GM19438 (cell line): Measurements from ENCODE around the gene RBM23.
"Not testable (repeated sequence)": the region's sequence is repeated elsewhere in the genome, so short reads cannot be mapped to it uniquely, and the experiment has no call there.

Source experiments
- ATAC-seq: cut with Tn5 transposase; IDR thresholded peaks from one replicate; pipeline ENCODE4 v1.9.1; 2021; ENCODE audit warnings: low read depth; ENCODE audit not compliant: unreplicated experiment

RBM23 gene

DNA sequence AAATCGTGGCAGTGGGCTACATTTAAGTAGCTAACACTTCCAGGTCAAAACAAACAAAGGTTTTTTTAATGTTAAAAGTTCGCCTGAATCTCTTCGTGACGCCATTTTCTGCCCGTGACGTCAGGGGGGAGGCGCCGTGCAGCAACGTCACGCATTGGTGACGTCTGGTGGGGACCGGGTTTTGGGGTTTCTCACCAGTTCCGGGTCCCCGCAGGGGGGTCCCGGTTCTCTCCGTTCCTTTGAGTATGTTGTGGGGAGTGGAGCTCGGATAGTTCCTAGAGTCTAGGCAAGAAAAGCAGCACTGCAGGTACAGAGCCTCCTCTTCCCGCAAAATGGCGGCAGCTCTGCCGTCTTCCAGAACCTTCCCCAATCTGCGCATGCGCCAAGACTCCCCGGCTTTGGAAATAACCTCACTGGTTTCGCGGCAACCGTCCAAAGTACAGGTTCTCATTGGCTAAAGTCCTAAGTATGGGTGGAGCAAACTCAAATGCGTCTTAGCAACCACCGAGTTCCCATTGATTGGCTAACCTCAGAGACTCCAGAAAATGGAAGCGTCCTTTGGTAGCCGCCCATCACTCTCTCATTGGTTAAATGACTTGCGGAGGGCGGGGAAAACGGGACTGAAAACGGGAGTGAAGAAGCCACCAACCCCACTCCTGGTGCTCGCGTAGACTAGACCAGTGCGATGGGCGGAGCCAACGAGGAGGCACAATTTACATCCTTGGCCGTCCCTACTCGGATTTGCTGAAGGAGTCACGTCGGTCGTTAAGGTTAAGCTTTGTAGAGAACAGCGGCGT, at the start of gene RBM23:
TSS of gene RBM23 (minus strand) at position 346 of the 797 bp plus-strand sequence.
- ATAC-seq: peak; percentile 93

DNA sequence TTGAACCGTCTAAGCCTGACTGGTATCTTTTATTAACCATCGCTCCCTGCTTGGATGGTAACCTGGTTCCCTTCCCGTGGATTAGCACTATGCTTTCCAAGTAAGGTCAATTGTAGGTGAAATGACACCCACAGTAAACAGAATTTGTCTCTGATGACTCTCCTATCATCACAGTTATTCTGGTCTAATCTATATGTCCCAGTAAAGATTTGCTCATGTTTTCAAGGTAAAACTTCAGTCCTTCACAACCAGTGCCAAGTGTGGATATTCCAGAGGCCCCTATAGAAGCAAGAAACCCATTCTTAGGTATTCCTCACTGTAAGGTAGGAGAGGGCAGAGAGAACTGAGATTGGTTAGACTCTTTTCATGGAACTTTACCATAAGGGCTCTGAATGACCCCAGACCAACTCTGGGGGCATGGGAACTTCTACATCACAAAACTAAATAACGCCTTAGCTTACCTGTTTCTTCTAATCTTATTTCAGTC, 47.9 kb upstream of the RBM23 start:
- no peak for ATAC-seq

DNA sequence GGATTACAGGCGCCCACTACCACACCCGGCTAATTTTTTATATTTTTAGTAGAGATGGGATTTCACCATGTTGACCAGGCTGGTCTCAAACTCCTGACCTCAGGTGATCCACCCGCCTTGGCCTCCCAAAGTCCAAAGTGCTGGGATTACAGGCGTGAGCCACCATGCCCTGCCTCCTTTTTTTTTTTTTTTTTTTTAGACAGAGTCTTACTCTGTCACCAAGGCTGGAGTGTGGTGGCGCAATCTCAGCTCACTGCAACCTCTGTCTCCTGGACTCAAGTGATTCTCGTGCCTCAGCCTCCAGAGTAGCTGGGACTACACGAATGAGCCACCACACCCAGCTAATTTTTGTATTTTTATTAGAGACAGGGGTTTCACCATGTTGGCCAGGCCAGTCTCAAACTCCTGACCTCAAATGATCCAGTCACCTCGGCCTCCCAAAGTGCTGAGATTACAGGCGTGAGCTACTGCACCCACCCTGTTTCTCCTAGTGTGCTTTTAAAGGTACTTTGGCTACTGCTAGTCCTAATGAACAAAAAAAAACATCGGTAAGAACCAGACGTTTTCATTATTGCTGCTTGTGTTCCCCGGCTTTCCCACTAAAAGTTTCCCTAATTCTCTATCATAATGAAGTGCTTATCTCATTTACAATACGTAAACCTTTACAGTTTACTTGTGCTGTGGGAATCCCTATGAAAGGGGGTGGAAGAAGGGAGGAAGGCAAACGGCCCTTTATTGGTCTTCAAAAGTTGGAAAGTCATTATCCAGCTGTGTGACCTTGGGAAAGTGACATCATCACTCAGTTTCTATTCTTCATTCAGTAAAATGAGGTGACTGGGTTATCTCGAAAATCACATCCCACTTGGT, 47.2 kb upstream of the RBM23 start:
- ATAC-seq: not testable (repeated sequence)

DNA sequence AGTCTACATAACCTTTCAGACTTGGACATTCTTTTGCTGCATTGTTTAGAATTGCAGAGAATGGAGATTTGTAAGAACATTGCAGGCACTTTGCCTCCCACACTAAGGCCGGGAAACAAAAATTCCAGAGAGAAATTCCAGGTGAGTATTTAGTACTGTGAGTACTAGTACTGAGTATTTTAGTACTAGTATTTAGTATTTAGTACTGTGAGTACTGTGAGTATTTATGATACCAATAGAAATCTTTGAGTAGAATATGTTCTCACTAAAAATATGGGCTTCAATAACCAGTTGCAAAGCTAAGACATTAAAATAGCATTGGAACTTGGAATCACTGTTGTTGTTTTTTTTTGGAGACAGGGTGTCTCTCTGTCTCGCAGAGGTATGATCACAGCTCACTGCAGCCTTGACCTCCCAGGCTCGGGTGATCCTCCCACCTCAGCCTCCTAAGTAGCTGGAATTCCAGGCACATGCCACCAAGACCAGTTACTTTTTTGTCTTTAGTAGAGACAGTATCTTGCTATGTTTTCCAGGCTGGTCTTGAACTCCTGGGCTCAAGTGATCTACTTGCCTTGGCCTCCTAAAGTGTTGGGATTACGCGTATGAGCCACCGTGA, 43.2 kb upstream of the RBM23 start:
- ATAC-seq: no peak

DNA sequence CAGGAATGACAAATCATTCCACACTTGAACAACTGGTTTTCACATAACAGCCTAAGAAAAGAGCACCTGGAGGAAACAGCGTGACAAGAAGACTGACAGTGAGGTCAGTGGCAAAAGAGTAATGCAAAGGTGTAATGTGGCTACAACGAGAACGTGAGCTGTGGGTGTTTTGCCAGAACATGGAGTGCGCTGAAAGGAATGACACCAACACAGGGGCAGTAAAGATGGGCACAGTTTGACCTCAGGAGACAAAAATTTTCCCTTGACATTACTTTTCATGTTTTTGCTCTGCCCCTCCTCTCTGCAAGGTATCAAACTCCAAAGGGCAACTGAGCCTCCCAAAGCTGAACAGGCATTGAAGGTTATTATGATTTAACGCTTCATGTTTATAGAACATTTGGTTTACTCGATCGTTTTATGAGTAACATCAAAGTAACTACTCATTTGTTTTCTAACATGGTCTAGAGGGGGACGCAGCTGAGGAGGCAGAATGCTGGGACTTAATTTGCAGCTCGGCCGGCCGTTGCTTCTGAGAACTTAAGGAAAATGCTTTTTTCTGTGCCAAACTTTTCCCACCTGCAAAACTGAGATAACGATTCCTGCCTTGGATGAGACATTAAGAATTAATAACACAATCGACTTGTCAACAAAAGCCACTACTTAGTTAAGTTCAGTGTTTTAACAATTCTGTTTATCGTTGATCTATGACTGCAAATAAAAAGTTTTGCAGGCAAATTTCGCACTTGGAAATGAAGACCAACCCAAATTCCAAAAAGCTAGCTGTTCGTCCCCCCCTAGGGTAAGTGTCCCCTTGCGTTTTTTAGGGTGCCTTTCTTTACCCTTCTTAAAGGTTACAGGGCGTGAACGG, 37.0 kb upstream of the RBM23 start:
- no peak for ATAC-seq

DNA sequence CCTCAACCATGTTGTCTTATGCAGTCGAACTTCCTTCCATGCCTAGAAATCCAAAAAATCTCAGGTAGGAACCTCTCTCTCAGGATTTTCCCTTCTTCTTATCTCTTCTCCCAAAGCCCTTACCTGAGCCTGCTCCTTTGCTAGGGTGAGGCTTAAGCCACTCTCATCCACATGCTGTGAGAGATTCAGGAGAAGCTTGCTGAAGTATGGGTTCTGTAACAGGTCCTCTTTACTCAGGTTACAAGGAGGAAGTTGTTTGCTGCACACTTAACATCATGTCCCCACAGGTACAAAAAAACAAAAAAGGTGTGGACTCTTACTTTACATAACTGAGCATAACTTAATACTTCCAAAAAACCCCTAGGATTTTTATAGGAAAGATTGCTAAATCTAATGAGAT, 33.5 kb upstream of the RBM23 start:
- no peak for ATAC-seq

DNA sequence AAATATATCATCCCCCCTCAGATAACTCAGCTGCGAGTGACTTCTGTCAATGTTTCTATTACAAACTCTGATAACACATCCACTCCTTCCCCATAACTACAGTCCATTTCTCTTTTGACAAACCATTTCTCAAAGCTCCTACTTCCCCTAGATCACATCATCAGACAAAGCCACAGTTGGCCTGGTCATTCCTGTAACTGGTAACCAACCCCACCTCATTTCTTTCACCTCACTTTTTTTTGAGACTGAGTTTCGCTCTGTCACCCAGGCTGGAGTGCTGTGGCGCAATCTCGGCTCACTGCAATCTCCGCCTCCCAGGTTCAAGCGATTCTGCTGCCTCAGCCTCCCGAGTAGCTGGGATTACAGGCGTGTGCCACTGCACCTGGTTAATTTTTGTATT, 32.8 kb upstream of the RBM23 start:
- not testable (repeated sequence) for ATAC-seq

DNA sequence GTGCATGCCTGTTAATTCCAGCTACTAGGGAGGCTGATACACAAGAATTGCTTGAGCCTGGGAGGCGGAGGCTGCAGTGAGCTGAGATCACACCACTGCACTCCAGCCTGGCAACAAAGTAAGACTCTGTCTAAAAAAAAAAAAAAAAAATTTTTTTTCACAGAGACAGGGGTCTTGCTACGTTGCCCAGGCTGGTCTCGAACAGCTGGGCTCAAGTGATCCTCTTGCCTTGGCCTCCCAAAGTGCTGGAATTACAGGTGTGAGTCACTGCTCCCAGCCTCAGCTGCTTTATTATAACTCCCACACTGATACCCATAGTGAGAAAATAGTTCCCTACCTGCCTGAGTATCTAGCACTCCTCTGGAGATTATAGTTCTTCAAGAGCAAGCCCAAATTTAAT, 26.7 kb upstream of the RBM23 start:
- no peak for ATAC-seq

DNA sequence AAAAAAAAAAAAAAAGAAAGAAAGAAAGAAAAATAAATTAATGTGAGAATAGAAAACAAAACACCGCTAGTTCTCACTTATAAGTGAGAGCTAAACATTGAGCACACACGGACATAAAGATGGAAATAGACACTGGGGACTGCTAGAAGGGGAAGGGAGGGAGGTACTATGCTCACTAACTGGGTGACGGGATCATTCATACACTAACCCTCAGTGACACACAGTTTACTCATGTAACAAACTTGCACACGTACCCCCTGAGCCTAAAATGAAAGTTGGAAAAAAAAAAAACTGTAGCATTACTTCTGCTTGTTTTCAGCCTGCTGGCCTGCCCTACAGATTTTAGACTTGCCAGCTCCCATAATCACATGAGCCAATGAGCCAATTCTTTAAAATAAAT, 20.7 kb upstream of the RBM23 start:
- no peak for ATAC-seq

DNA sequence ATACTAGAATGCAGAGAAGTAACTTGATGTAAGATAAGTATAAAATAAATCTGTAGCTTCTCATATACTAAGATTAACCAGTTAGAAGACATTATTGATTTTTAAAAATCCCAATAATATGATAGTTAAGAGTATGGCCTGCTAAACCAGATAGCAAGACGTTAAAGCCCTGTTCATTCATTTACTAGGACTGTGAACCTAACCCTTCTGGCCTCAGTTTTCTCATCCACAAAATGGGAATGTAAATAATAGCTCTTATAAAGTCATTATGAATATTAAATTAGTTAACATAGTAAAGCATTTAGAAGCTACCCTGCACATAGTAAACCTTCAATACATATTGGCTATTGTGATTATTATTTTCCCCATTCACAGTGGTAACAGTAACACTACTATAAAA, 16.2 kb upstream of the RBM23 start:
- ATAC-seq: no peak

DNA sequence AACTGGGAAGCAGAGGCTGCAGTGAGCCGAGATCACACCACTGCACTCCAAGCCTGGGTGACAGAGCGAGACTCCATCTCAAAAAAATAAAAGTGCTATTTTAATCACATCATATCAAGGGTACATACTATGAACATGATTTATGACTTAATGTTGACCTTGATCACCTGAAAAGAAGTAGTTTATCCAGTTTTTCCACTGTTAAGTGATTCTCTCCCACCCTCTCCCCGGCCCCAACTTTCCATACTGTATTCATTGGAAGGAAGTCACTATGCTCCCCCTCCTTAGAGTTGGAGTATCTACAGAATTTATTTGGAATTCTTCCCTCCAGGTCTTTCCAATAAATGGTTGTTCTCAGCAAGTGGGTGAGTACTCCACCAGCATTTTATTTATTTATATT, 13.2 kb upstream of the RBM23 start:
- no peak for ATAC-seq

DNA sequence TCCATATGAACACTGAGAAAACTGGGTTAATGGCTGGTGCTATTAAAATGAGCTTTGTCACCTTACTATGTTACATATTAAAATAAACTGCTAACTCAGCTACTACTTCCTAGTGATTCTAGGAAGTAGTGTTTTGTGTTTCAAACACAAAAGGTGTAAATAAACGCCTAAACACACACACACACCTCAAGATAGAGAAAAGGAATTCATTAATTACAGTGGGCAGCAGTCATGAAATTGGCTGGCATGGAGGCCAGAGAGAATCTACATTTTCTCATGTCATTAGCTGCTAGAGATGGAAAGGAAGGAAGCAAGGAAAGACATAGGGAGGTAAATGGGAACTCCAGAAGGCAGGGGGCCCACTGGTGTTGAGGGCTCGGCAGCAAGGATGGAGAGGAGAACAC, 11.0 kb upstream of the RBM23 start:
- ATAC-seq: no peak

DNA sequence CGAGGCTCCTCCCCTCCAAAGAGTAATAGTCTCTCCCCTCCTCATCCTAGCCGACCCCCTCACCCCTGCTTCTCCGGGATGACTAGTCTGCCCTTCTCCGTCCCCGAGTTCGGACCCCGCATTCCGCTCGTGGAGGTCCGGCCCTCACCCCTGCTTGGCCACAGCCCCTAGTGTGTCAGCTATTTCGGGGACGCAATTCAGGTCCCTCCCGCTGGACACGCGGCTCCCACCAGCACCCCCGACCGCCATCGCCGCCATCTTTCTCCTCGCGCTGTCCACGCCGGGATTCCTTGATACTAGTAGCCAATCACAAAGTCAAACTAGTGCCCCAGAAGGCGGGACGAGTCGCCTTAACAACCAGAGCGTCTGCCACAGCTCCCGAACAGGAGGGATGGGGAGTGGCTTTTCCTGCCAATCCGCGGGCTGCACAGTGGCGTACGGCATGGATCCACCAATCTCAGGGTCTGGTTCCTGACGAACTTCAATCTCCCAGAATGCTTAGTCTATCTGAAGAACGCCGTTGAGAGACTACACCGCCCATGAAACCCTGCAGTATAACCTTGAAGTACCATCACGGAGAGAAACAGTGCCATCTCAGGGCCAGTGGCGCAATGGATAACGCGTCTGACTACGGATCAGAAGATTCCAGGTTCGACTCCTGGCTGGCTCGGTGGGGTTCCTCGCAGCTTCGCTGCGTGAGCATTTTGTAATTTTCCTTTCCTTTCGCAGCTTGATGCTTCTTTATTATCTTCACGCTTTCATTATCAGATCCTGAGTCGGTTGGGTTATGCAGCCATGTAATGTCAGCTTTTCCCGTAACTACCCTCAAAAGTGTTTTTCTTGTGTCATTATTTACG, 10.4 kb upstream of the RBM23 start, which contains the start of gene PRMT5:
TSS of gene PRMT5 (minus strand) at position 273 of the 857 bp plus-strand sequence. CDS start at position 258, 15 bp downstream.
- peak; percentile 92 for ATAC-seq

DNA sequence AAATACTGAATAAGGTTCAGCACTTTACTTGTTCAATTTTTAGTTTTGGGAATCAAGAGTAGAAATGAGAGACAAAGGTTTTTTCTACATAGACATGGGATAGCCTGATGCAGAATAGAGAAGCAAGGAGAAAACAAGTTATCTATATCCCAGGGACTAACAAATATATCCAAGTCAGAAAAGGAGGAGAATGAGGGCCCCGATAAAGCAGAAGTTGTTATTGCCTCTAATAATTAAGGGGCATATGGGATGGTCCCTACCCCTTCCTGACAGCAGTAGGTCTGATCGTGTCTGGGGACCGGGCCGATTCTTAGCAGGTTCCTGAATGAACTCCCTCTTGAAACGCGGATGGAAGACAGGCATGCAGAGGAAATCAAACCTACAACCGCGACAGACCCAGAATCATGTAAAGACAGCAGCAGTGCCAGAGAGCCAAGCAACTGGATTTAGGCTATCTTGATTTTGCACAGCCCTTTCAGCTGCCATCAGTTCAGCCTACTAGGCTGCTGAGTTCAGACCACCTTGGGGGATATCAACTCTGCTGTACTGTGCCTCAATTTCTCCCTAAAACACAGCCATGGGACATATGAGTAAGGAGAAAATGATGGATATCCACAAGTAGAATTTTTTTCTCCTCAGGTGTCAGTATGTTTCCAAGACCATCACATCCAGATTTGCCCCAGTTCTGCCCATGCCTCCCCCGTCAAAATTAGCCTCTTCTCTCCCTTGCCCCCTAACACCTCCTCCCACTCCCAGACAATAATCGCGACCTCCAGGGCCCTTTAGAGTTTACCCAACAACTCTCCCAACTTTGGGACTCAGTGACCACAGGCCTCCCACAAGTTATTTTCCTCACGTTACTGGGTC, 9.5 kb upstream of the RBM23 start:
- ATAC-seq: no peak

DNA sequence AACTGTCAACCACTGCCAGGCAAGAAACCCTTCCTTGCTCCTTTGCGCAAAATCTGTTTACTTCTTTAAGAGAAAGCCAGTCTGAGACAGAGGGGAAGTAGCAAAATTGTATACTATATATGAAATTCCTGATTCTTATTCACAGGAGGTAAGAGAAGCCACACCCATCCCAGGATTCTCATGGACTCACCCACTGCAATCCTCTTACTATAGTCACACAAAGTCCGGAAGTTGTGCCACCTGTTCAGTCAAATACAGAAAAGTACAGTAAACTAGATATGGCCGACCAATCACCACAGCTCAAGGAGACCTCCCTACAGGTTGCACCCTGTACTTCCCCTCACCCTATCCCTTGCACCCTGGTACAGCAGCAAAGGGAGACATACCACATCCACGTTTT, 7.4 kb upstream of the RBM23 start:
- ATAC-seq: no peak

DNA sequence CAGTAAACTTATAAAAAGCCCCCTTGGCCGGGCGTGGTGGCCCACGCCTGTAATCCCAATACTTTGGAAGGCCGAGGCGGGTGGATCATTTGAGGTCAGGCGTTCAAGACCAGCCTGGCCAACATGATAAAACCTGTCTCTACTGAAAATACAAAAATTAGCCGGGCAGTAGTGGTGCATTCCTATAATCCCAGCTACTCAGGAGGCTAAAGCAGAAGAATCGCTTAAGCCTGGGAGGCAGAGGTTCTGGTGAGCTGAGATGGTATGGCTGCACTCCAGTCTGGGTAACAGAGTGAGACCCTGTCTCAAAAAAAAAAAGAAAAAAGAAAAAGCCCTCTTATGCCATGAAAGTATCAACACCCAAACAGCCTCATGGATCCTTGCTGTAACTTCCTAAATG, 6.6 kb upstream of the RBM23 start:
- no peak for ATAC-seq

DNA sequence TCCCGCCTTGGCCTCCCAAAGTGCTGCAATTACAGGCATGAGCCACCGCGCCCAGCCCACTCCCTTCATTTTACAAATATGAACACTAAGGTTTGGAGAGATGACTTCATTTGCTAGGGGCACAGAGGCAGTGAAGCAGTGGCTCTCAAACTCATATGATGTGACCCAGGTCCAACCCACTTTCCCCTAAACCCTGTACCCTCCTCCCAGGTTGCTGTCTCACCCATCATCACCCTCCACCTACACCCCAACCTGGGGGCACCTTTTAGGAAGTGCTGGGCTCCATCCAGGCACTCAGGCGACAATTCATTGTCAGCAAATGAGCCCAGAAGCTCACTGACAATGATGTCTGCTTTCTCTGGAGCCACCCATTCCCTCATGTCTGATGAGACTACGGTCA, 4.8 kb upstream of the RBM23 start:
- no peak for ATAC-seq

DNA sequence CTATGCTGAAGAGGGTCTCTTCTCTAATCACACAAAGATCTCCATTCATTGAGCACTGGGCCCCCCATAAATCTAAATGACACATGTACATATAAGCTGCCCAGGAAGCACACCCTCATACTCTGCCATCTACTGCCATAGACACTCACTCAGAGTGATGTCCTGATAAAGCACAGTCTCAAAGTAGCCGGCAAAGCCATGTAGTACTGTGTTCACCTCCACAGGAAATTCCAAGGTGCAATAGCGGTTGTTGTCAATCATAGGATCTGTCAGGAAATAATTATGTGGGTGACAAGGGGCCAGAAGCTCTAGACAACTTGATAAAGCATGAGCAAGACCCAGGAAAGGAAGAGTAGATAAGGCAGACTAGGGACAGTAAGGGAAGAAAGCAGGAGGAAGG, 3.3 kb upstream of the RBM23 start:
- no peak for ATAC-seq
